ENCODE results near the gene MOB3A. TPM values are rescaled to one million over a fixed set of nuclear protein-coding genes. Genes with fewer than 3 reads are reported as not detected.
"Not testable (repeated sequence)": the region's sequence is repeated elsewhere in the genome, so short reads cannot be mapped to it uniquely, and the experiment has no call there.

MOB3A gene
- total RNA-seq, 1 experiment from 2014 or later, result 9.2 TPM

DNA sequence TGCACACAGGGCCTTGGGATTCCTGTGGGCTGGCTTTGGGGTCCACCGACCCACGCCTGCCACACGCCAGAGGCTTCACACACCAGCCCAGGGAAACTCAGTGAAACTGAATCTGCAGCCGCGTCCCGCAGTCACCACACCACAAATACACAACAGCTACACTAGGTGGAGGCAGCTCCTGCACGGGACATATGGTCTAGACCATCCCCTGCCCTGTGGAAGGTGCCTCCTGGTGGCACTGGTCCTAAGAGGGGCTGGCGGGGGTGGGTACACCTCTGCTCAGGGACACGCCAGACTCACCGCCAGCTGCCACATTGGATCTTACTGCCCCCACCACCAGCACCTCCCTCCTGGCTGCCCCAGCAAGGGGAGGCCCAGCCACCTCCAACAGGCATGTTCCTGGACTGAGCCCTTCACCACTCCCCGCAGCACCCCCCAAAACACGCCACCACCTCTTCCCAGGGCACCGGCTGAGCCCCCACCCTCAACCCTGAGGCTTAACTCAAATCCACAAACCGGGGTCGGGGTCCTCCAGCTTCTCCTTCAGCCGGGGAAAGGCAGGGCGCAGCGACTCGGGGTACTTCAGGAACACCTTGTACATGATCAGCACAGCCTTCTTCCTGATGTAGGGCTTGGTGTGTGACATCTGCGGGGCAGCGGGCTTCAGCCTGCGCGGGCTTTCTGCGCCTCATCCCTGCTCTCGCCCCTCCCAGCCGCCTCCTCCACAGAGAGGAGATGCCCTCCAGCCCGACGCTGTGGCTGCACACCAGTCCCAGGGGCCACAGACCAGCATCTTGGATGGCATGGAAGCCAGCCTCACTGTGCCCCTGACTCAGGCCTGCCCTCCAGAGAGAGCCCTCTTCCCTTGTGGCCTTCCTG is 34.0 kb upstream of the MOB3A start:
- Histone ChIP-seq H3K36me3 (peaks cover 48% of the 10 kb centered on the region), H3K27ac (no peak overlapping the region), H3K4me1 (no peaks in the 10 kb centered on the region), H3K4me3 (no peak overlapping the region), H3K27me3 (no peaks in the 10 kb centered on the region), H3K9me3 (replicated peaks) (no peaks in the 10 kb centered on the region)
- no peak for DNase-seq

DNA sequence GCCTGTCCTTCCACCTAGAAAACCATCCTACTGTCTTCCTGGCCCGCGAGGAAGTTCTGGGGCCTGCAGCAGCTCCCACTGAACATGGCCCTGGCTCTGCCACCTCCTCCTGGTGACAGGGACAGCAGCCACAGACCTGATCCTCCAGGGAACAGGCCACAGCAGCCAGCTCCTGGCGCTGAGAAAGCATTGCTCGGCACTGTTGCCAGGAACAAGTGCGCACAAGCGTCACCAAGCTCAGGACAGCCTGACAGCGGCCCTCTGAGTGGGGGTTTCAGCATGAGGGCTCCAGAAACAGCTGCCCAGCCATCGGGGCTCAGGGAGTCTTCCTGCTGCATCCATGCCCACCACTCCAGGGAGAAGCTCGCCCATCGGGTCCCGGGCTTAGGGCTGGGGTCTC is 33.4 kb upstream of the MOB3A start:
- Histone ChIP-seq H3K36me3 (peaks cover 47% of the 10 kb centered on the region), H3K4me1 (no peaks in the 10 kb centered on the region), H3K9me3 (replicated peaks) (no peaks in the 10 kb centered on the region), H3K27me3 (no peaks in the 10 kb centered on the region), H3K27ac (no peak overlapping the region), H3K4me3 (no peak overlapping the region)
- DNase-seq, result no peak

DNA sequence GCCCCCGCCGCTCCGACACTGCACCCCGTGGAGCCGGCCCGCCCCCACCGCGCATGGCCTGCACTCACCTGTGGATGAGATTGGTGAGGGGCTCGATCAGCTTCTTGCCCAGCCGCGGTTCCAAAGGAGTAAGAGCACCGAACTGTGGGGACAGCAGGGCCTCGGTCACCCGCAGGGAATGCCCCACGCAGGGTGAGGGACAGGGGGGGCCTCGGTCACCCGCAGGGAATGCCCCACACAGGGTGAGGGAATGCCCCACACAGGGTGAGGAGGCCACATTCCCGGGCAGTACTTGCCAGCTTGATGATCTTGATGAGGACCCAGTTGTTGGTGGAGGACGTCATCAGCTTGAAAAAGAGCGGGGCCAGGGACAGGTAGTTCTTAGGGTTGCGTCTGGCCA is 32.9 kb upstream of the MOB3A start:
- no peak overlapping the region for H3K27ac ChIP-seq
- H3K4me3 ChIP-seq, result no peak overlapping the region
- DNase-seq, result no peak
- H3K27me3 ChIP-seq, result no peaks in the 10 kb centered on the region
- no peaks in the 10 kb centered on the region for H3K4me1 ChIP-seq
- no peaks in the 10 kb centered on the region for H3K9me3 ChIP-seq (replicated peaks)
- H3K36me3 ChIP-seq, result peaks cover 49% of the 10 kb centered on the region

DNA sequence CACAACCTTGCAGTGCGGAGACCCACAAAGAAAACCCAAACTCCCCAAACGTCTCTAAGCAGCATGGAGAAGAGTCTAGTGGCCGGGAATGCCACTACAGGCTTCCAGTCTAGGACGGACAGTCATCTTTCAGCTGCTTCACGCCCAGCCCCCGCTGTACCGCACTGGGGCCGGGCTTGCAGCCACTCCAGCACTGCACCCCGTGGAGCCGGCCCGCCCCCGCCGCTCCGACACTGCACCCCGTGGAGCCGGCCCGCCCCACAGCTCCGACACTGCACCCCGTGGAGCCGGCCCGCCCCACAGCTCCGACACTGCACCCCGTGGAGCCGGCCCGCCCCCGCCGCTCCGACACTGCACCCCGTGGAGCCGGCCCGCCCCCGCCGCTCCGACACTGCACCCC is 32.1 kb upstream of the MOB3A start:
- DNase-seq; H3K4me3 ChIP-seq; H3K27me3 ChIP-seq; H3K9me3 ChIP-seq (replicated peaks); H3K27ac ChIP-seq; H3K4me1 ChIP-seq: not testable (repeated sequence)
- H3K36me3 ChIP-seq, result peaks cover 50% of the 10 kb centered on the region

DNA sequence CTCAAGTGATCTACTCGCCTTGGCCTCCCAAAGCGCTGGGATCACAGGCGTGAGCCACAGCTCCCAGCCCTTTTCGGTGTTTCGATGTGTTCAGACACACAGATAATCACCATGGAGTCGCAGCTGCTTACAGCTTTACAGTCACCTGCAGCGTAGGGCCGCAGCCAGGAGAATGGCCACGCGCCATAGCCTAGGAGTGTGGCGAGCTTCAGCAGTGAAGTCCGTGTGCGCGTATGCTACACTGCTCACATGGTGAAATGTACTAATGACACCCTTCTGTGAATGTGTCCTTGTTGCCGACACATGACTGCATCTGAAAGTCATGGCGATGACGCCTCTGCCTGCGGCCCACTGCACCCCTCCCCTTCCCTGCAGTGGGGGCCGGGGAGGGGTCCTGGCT is 31.6 kb upstream of the MOB3A start:
- H3K9me3 ChIP-seq (replicated peaks), result no peaks in the 10 kb centered on the region
- H3K36me3 ChIP-seq, result peaks cover 50% of the 10 kb centered on the region
- H3K4me1 ChIP-seq, result no peaks in the 10 kb centered on the region
- no peak overlapping the region for H3K4me3 ChIP-seq
- no peak overlapping the region for H3K27ac ChIP-seq
- DNase-seq, result no peak
- H3K27me3 ChIP-seq, result no peaks in the 10 kb centered on the region

DNA sequence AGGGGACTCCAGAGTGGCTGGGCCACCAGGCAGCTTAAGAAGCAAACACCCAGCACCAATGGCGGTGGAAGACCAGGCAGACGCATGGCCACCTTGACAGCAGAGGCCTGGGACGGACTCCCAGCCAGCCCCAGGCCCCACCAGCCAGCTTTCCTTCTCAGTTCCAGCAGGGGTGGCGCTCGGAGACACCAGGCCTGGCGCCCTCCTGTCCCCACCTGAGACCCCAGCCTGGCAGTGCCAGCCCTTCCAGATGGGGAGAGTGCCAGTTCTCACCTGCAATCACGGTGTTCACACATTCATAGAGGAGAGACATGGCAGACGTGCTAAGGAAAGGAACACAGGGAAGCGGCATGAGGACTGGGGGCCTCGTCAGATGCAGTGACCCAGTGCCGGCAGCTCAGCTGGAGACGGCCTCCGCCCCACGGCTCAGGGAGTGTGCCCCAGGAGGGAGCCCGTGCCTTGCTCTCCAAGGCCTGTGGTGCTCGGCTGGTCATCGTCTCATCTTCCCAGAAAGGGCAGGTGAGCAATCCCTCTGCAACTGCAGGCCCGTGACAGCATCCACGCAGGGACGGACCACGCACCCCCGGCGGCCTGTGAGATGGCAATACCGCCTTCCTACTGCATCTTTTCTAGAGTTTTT is 30.9 kb upstream of the MOB3A start:
- Histone ChIP-seq H3K4me1 (no peaks in the 10 kb centered on the region), H3K4me3 (no peak overlapping the region), H3K27me3 (no peaks in the 10 kb centered on the region), H3K36me3 (peaks cover 47% of the 10 kb centered on the region), H3K9me3 (replicated peaks) (no peaks in the 10 kb centered on the region), H3K27ac (no peak overlapping the region)
- no peak for DNase-seq

DNA sequence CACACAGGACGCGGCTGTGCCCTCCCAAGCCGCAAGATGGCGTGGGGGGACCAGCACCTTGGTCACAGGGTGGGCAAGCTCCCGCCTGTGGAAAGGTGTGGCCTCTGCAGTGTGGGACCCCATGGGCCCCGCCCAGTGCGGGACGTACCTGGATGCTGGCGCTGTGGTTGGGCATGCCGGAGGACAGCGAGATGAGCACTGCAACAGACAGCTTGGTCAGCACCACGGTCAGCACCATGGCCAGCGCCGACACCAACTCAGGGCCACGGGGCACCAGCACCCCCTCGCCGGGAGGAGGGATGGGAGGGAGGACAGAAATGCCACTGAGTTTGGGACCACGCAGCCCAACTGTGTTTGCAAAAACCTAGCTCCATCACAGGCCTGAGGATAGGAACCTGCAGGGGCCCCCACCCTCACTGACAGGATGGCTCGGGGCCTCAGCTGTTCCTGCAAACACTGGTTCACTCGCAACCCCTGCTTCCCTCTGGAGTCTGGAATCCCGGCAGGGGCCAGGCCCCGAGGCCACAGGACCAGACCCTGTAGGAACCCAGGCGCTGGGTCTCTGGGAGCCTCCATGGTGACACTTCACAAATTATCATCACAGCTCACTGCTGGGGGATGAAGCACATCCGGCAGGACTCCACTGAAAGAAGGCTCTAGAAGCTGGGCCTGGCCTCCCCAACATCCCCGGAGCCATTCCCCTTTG is 27.7 kb upstream of the MOB3A start:
- H3K36me3 ChIP-seq, result peaks cover 53% of the 10 kb centered on the region

DNA sequence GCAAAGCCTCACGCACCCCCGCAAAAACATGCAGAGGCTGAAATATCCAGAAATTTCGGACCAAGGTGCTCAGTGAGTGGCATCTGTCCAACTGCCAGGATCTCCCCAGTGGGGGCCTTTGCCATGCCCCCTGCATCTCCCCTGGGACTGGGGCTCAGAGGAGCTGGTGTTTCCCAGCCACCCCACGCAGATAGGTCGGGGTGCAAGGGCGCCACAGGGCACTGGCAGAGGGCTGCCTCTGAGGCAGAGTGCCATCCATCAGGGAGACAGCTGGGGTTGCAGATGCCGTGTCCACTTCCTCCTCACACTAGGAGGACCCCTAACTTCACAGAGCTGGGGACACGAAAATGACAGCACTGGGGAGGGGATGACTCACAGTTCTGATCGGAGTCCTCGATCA is 26.9 kb upstream of the MOB3A start:
- no peaks in the 10 kb centered on the region for H3K4me1 ChIP-seq
- H3K36me3 ChIP-seq, result peaks cover 61% of the 10 kb centered on the region
- no peaks in the 10 kb centered on the region for H3K9me3 ChIP-seq (replicated peaks)
- H3K27me3 ChIP-seq, result no peaks in the 10 kb centered on the region
- no peak for DNase-seq
- H3K27ac ChIP-seq, result no peak overlapping the region
- no peak overlapping the region for H3K4me3 ChIP-seq

More for the DNA sequence above, 27.7 kb upstream of the MOB3A start:
- Histone ChIP-seq H3K4me1 (no peaks in the 10 kb centered on the region), H3K27me3 (no peaks in the 10 kb centered on the region), H3K27ac (no peak overlapping the region), H3K4me3 (no peak overlapping the region), H3K9me3 (replicated peaks) (no peaks in the 10 kb centered on the region)
- peak; percentile 41 to 52 for DNase-seq

DNA sequence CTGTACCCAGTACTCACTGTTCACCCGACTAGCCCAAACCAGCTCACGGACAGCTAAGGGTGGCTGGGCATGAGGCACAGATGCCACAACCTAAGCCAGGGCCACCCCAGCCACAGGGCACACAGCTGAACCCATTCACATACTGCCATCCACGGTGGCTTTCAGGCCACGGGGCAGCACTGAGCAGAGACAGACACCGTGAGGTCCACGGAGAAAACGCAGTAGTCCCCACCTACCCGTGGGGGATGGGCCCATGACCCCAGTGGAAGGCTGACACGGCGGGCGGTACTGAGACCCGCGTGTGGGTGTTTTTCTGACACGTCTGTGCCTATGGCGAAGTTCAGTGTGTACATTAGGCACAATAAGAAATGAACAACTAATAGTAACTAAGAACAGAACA is 26.1 kb upstream of the MOB3A start:
- Histone ChIP-seq H3K4me1 (no peaks in the 10 kb centered on the region), H3K27ac (no peak overlapping the region), H3K36me3 (peaks cover 66% of the 10 kb centered on the region), H3K4me3 (no peak overlapping the region), H3K27me3 (no peaks in the 10 kb centered on the region), H3K9me3 (replicated peaks) (no peaks in the 10 kb centered on the region)
- no peak for DNase-seq

DNA sequence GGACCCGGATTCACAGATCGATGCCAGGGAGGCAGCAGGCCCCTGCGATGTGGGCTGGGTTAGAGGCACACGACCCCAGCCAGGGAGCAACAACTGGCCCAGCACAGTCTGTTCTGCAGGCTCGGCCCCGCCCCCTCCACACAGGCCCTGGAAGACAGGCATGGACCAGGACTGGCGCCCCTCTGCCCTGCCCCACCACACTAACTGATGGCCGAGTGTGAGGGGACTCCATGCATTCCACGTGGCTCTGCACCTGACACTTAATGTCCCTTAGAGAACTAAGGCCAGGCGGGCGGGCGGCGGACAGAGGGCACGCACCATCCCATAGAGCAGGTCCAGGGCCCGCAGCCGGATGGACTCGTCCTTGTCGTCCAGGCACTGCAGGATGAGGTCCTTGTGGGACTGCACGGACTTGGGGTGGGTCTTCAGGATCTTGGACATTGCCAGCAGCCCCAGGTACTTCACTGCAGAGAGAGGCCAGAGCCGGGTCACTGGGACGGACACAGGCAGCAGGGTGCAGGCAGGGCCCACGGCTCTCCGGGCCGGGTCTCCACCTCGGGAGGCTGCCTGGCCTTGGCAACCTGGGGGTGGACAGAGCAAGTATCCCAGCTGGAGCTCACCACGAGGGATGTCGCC is 25.4 kb upstream of the MOB3A start:
- Histone ChIP-seq H3K4me1 (no peaks in the 10 kb centered on the region), H3K36me3 (peaks cover 65% of the 10 kb centered on the region)

DNA sequence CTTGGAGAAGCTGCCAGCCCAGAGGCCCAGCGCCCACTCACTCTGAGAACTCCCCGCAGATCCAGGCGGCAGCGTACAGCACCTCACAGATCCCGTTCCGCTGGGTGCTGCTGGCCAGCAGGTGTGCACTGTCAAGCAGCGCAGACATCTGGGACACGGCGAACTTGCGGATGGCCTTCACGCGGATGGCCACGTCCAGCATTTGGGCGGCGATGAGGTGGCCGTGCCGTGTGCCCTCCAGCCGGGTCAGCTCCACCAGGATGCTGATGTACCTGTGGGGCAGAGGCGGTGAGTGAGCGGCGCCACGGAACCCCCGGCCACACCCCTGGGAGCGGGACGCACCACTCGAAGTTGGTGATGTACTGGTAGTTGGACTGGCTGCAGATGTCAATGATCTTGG is 24.7 kb upstream of the MOB3A start:
- Histone ChIP-seq H3K4me3 (no peak overlapping the region), H3K27ac (no peak overlapping the region), H3K9me3 (replicated peaks) (no peaks in the 10 kb centered on the region), H3K4me1 (no peaks in the 10 kb centered on the region), H3K36me3 (peaks cover 67% of the 10 kb centered on the region), H3K27me3 (no peaks in the 10 kb centered on the region)
- no peak for DNase-seq

More for the DNA sequence above, 25.4 kb upstream of the MOB3A start:
- Histone ChIP-seq H3K9me3 (replicated peaks) (no peaks in the 10 kb centered on the region), H3K27me3 (no peaks in the 10 kb centered on the region), H3K27ac (no peak overlapping the region), H3K4me3 (no peak overlapping the region)
- DNase-seq, result no peak

DNA sequence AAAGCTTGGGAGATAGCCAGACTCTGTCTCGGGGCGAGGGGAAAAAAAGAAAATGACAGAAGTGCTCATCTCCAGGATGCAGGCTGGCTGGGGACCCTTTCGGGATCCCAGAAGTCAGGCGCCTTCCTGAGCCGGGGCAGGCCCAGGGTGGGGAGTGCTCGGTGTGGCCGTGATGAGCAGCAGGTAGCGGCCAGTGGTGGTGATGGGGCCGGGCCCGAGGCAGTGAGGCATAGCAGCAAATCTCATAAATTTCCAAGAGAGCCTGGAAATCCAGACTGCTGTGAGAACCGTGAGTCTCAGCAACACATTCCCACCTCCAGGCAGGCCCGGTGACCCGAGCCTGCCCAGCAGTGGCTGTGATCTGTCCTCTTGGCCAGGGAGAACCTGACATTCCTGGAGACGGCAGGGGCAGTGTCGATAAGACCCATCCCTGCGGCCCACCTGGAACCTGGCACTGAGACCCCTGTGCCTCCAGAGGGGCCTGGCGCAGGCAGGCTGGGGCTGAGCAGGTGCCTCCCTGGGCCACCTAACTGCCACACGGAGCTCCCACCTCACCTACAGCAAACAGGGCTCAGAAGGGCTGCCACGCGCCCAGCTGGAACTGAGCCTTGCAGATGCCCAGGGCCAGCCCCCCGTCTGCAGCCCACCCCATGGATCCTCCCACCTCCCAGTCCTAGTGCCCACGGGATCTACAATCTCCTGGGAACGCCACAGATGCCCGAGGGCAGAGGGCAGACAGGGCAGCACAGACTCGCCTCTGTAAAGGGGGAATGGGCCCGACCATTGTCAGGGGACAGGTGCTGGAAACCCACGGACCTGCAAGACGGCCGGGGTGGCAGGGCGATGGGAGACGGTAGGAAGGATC is 24.0 kb upstream of the MOB3A start:
- Histone ChIP-seq H3K4me3 (no peak overlapping the region), H3K9me3 (replicated peaks) (no peaks in the 10 kb centered on the region), H3K36me3 (peaks cover 70% of the 10 kb centered on the region), H3K27me3 (no peaks in the 10 kb centered on the region), H3K4me1 (no peaks in the 10 kb centered on the region), H3K27ac (no peak overlapping the region)
- no peak for DNase-seq

DNA sequence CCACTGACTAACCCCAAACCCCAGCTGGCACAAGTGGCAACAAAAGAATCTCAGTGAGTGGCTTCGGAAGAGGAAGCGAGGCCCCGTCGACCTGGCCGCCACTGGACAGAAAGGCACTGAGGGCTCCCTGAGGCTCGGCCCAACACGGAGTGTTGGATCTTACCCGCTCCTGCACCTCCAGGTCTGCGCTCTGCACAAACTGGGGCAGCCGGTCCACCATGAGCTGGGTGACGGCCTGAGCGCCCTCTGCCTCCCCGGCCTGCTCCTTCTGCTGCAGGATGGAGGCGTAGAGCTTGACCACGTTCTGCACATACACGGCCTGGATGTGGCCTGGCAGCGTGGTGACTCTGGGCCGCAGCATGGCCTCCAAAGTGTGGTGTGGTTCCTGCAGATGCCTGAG is 22.3 kb upstream of the MOB3A start:
- Histone ChIP-seq H3K4me1 (no peaks in the 10 kb centered on the region), H3K27ac (no peak overlapping the region), H3K36me3 (peaks cover 73% of the 10 kb centered on the region), H3K27me3 (no peaks in the 10 kb centered on the region), H3K4me3 (no peak overlapping the region), H3K9me3 (replicated peaks) (no peaks in the 10 kb centered on the region)
- DNase-seq, result no peak

Measured in SJCRH30 (cell line).